ENCODE data around the gene TACSTD2. TPM values are rescaled to one million over a fixed set of nuclear protein-coding genes. Genes with fewer than 3 reads are reported as not detected.

Gene TACSTD2
- total RNA-seq, 1 experiment from 2014 or later = 12.2 TPM

DNA sequence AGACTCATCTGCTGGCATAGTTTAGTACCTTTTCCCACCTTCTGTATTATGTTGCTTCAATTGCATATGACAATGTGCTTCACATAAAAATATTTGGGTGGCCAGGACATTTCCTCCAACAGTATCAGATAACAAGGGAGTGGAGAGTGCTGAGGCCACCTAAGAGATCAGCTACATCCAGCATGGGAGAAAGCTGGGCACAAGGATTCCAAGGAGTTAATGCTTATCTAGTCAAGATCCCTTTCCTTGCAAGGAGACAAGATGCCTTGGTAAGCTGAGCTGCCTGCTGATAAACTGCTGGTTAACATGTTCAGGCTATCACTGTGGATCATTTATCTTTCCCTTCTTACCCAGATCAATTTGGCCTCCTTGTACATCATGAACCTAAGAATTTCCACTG is 5.4 kb downstream of the TACSTD2 start (continued):
- TF ChIP-seq YY1 (IDR thresholded peaks at IDR 0.05; ENCODE audit: extremely low read depth, insufficient replicate concordance, low read depth, low read length) (no peak), CBX3 (IDR thresholded peaks at IDR 0.05; ENCODE audit: low read depth) (no peak), SRF (IDR thresholded peaks at IDR 0.05; ENCODE audit: low read depth) (no peak), ZNF274 (IDR thresholded peaks at IDR 0.05; ENCODE audit: low read depth, low read length) (no peak)

DNA sequence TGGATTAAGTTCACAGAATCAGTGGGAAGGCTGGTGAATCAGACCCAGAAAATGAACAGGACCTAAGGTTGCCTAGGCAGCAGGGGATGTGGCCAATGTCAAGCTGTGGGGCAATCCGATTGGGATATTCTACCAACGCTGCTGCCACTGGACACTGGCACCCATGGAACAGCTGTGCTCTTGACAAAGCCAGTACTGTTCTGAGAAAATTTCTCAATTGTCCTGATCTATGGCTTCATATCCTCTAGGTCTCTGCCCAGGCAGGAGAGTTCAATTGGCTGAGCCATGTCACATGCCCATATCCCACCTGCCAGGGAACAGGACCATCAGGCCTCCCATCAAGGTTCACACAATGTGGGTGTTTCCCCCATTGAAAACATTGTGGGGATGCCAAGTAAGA is 6.2 kb downstream of the TACSTD2 start:
- intact Hi-C loops (cut with micrococcal nuclease) = no loop called here
- ATAC-seq = no peak
- no peak overlapping the region for H3K4me2 ChIP-seq (ENCODE audit: low read length)

More for the DNA sequence above, 6.2 kb downstream of the TACSTD2 start:
- no TSS peak for BruUV-seq (replicated peaks)
- ChIA-PET CTCF (no interaction called here), RAD21 (ENCODE audit: low non-redundant PET in 1 of 2, low total read pairs in 2 of 2, uncharacterized antibody in 2 of 2, unreplicated experiment in 2 of 2) (no interaction called here), POLR2A (no interaction called here)
- H3K9me2 ChIP-seq (ENCODE audit: insufficient read depth) = no peaks in the 10 kb centered on the region
- H3K36me3 ChIP-seq (ENCODE audit: control insufficient read depth in 1 of 2, insufficient read depth in 2 of 2, low read length in 2 of 2) = no peaks in the 10 kb centered on the region
- H3K79me2 ChIP-seq (ENCODE audit: insufficient read depth, low read length) = no peaks in the 10 kb centered on the region
- H3K4me1 ChIP-seq (ENCODE audit: control insufficient read depth in 1 of 2, insufficient read depth in 2 of 2, low read length in 2 of 2) = peaks cover 8 to 41% of the 10 kb centered on the region in 2 experiments
- no peaks in the 10 kb centered on the region for H3K27me3 ChIP-seq (ENCODE audit: insufficient read depth, low read length)
- no peak for DNase-seq (ENCODE audit: low read depth, low spot score)
- H2AFZ ChIP-seq (ENCODE audit: low read depth, low read length, poor library complexity, severe bottlenecking) = no peak overlapping the region
- no peak overlapping the region for H3K27ac ChIP-seq (ENCODE audit: low read depth, low read length)
- H4K20me1 ChIP-seq (ENCODE audit: insufficient read depth) = no peaks in the 10 kb centered on the region
- TF ChIP-seq POLR2A (IDR thresholded peaks at IDR 0.05; ENCODE audit: borderline replicate concordance, extremely low read depth, insufficient read depth, insufficient read length) (no peak), EGR1 (IDR thresholded peaks at IDR 0.05; ENCODE audit: low read depth) (no peak), JUND (IDR thresholded peaks at IDR 0.05) (no peak), SRF (IDR thresholded peaks at IDR 0.05; ENCODE audit: low read depth) (no peak), YY1 (IDR thresholded peaks at IDR 0.05; ENCODE audit: extremely low read depth, insufficient replicate concordance, low read depth, low read length) (no peak), MAX (IDR thresholded peaks at IDR 0.05) (no peak), ZNF274 (IDR thresholded peaks at IDR 0.05; ENCODE audit: low read depth, low read length) (no peak), CBX3 (IDR thresholded peaks at IDR 0.05; ENCODE audit: low read depth) (no peak)
- TF ChIP-seq, protein P1, sequence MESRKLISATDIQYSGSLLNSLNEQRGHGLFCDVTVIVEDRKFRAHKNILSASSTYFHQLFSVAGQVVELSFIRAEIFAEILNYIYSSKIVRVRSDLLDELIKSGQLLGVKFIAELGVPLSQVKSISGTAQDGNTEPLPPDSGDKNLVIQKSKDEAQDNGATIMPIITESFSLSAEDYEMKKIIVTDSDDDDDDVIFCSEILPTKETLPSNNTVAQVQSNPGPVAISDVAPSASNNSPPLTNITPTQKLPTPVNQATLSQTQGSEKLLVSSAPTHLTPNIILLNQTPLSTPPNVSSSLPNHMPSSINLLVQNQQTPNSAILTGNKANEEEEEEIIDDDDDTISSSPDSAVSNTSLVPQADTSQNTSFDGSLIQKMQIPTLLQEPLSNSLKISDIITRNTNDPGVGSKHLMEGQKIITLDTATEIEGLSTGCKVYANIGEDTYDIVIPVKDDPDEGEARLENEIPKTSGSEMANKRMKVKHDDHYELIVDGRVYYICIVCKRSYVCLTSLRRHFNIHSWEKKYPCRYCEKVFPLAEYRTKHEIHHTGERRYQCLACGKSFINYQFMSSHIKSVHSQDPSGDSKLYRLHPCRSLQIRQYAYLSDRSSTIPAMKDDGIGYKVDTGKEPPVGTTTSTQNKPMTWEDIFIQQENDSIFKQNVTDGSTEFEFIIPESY (IDR thresholded peaks at IDR 0.05; ENCODE audit: extremely low read depth, insufficient replicate concordance, low read length) = no peak
- H3K4me3 ChIP-seq (replicated peaks in 1 of 2; ENCODE audit: low read depth in 1 of 2, low read length in 2 of 2) = no peak overlapping the region
- no peak overlapping the region for H3K9ac ChIP-seq (ENCODE audit: low read length)
- H3K9me3 ChIP-seq (ENCODE audit: control insufficient read depth in 1 of 2, insufficient read depth in 1 of 2, low read depth in 1 of 2, low read length in 2 of 2) = no peaks in the 10 kb centered on the region
